Measurements from ENCODE around the gene GRIA3. TPM values are rescaled to one million over a fixed set of nuclear protein-coding genes. Genes with fewer than 3 reads are reported as not detected.

The GRIA3 gene
- total RNA-seq, 4 donors from 2014 or later: 0.19 to 0.44 TPM; not detected in 2

GRCh38 chrX:123170546-123170945, 13.5 kb upstream of the GRIA3 start:
- no peak for DNase-seq
- Histone ChIP-seq H3K4me3 (no peak overlapping the region), H3K27me3 (no peaks in the 10 kb centered on the region), H3K9me3 (no peaks in the 10 kb centered on the region), H3K27ac (no peak overlapping the region), H3K36me3 (no peaks in the 10 kb centered on the region), H3K4me1 (no peaks in the 10 kb centered on the region)
- TF ChIP-seq CTCF (IDR thresholded peaks at IDR 0.05) (no peak), POLR2A (IDR thresholded peaks at IDR 0.05) (no peak)
- WGBS, 2 donors: 59 to 77% methylated on average over 6 to 7 of the region's 7 CpGs
- intact Hi-C loops (cut with DNase I): no loop called here

DNA sequence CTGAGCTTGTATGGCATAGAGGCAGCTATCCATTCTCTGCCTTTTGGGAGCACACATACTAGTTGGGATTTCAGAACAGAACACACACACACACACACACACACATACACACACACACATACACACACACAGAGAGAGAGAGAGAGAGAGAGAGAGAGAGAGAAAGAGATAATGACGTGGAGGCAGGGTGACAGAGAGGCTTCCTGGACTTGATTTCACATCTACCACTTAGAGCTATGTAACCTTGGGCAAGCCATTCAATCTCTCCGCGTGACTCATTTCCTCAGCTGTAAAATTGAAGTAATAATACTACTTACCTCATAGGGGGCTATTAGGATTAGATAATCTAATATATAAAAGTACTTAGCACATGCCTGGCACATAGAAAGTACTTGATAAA, 12.3 kb upstream of the GRIA3 start:
- intact Hi-C loops (cut with DNase I): no loop called here
- DNase-seq: no peak
- H3K27me3 ChIP-seq: no peaks in the 10 kb centered on the region
- H3K9me3 ChIP-seq: no peaks in the 10 kb centered on the region
- WGBS, 2 donors: 71 to 85% methylated on average over 3 of the region's 3 CpGs
- no peak for TF ChIP-seq CTCF (IDR thresholded peaks at IDR 0.05)
- no peak overlapping the region for H3K27ac ChIP-seq
- H3K36me3 ChIP-seq: no peaks in the 10 kb centered on the region
- H3K4me1 ChIP-seq: no peaks in the 10 kb centered on the region
- no peak overlapping the region for H3K4me3 ChIP-seq

GRCh38 chrX:123172869-123173268, 11.2 kb upstream of the GRIA3 start:
- no peaks in the 10 kb centered on the region for H3K36me3 ChIP-seq
- 74 to 88% methylated on average over 2 of the region's 2 CpGs for WGBS, 2 donors
- H3K27ac ChIP-seq: no peak overlapping the region
- no peaks in the 10 kb centered on the region for H3K9me3 ChIP-seq
- DNase-seq: no peak
- no peak overlapping the region for H3K4me3 ChIP-seq
- TF ChIP-seq CTCF (IDR thresholded peaks at IDR 0.05): no peak
- TF ChIP-seq POLR2A (IDR thresholded peaks at IDR 0.05): no peak
- intact Hi-C loops (cut with DNase I): no loop called here
- H3K27me3 ChIP-seq: no peaks in the 10 kb centered on the region
- no peaks in the 10 kb centered on the region for H3K4me1 ChIP-seq

GRCh38 chrX:123173833-123174232, 10.2 kb upstream of the GRIA3 start:
- TF ChIP-seq CTCF (IDR thresholded peaks at IDR 0.05) (peak in 1 of 6 experiments; percentile 26), POLR2A (IDR thresholded peaks at IDR 0.05) (no peak)
- Histone ChIP-seq H3K4me3 (no peak overlapping the region), H3K27me3 (no peaks in the 10 kb centered on the region), H3K27ac (no peak overlapping the region), H3K4me1 (no peaks in the 10 kb centered on the region), H3K9me3 (no peaks in the 10 kb centered on the region), H3K36me3 (no peaks in the 10 kb centered on the region)
- WGBS, 2 donors: 25 to 38% methylated on average over 1 of the region's 1 CpG
- intact Hi-C loops (cut with DNase I): no loop called here
- no peak for DNase-seq

DNA sequence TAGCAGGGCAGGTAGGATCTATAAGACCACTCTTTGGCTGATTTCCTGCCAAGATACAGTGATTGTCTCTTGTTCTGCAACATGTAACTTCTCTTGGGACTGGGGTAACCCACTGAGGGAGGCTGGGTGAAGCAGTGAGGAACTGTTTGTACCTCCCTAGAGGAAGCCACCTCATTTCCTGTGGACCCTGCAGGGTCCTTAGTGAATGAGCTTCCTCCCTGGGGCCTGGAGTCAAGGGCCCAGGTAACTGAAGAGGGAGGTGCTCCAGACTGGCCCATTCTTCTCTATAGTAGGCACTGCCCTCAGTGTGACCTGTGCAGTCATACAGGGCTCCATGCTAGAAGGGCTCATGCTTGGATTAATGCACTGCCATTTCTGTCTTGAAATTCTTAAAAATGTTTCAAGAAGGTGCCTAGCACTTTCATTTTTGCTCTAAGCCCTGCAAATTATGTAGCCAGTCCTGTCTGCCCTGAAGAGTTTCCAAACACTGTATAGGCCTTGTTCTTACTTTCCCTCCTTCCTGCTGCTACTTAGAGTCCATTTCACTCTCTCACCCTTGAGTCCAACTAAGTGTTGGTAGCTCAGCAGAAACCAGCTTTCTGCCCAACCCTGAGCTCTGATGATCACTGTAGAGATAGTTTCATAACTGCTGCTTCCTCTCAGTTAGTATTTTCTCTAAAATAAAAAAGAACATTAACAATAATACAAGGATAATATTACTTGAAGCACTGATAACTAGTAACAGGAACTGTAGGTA, 8.5 kb upstream of the GRIA3 start:
- H3K4me1 ChIP-seq: no peaks in the 10 kb centered on the region
- no peaks in the 10 kb centered on the region for H3K27me3 ChIP-seq
- intact Hi-C loops (cut with DNase I): no loop called here
- TF ChIP-seq POLR2A (IDR thresholded peaks at IDR 0.05) (no peak), CTCF (IDR thresholded peaks at IDR 0.05) (no peak)
- no peak overlapping the region for H3K4me3 ChIP-seq
- H3K27ac ChIP-seq: no peak overlapping the region
- no peaks in the 10 kb centered on the region for H3K36me3 ChIP-seq
- no peaks in the 10 kb centered on the region for H3K9me3 ChIP-seq
- DNase-seq: no peak
